MM.1S (cell line): Measurements from ENCODE around the gene TXNL4B.

Experiments used
- DNase-seq: peaks from one replicate; pipeline ENCODE4 v3.0.0-alpha.2; 2015
- H2AFZ ChIP-seq: fragments of 300-600 bp; sonication (generic); 2 replicates; pipeline ENCODE4 v1.6.0; 2016; ENCODE audit warnings: antibody characterized with exemption, low read length
- H3F3A ChIP-seq: fragments of 300-600 bp; sonication (generic); 2 replicates; pipeline ENCODE4 v1.6.1; 2016; ENCODE audit warnings: mild to moderate bottlenecking, antibody characterized with exemption, low read length, moderate library complexity, mixed read lengths; ENCODE audit not compliant: insufficient read depth
- H3K27ac ChIP-seq: fragments of 300-600 bp; sonication (generic); 2 replicates; pipeline ENCODE4 v1.5.1; 2016; ENCODE audit warnings: mild to moderate bottlenecking, low read length
- H3K27me3 ChIP-seq: fragments of 300-600 bp; sonication (generic); replicated peaks from 2 replicates; pipeline ENCODE4 v1.6.0; 2016; ENCODE audit warnings: low read length; ENCODE audit not compliant: insufficient read depth
- H3K36me3 ChIP-seq: fragments of 300-600 bp; sonication (generic); replicated peaks from 2 replicates; pipeline ENCODE4 v1.6.1; 2016; ENCODE audit warnings: mild to moderate bottlenecking, low read length, mixed read lengths; ENCODE audit not compliant: insufficient read depth
- H3K4me1 ChIP-seq: fragments of 300-600 bp; sonication (generic); 2 replicates; pipeline ENCODE4 v1.6.1; 2016; ENCODE audit warnings: low read length, mixed read lengths
- H3K4me2 ChIP-seq: fragments of 300-600 bp; sonication (generic); 2 replicates; pipeline ENCODE4 v1.6.0; 2016; ENCODE audit warnings: low read depth, low read length
- H3K4me3 ChIP-seq: fragments of 300-600 bp; sonication (generic); 2 replicates; pipeline ENCODE4 v1.5.1; 2016; ENCODE audit warnings: low read length, mixed read lengths
- H3K79me2 ChIP-seq: fragments of 300-600 bp; sonication (generic); 2 replicates; pipeline ENCODE4 v1.6.1; 2016; ENCODE audit warnings: mixed run types, low read length, mixed read lengths
- H3K9ac ChIP-seq: fragments of 300-600 bp; sonication (generic); 2 replicates; pipeline ENCODE4 v1.6.1; 2016; ENCODE audit warnings: low read length, mixed read lengths
- H3K9me2 ChIP-seq: fragments of 300-600 bp; sonication (generic); replicated peaks from 2 replicates; pipeline ENCODE4 v1.6.1; 2016; ENCODE audit warnings: mild to moderate bottlenecking, low read length, mixed read lengths; ENCODE audit not compliant: insufficient read depth
- H3K9me3 ChIP-seq: fragments of 300-600 bp; sonication (generic); replicated peaks from 2 replicates; pipeline ENCODE4 v1.6.1; 2016; ENCODE audit warnings: mild to moderate bottlenecking, low read length, mixed read lengths; ENCODE audit not compliant: insufficient read depth
- H4K20me1 ChIP-seq: fragments of 300-600 bp; sonication (generic); 2 replicates; pipeline ENCODE4 v1.6.1; 2016; ENCODE audit warnings: mild to moderate bottlenecking, low read length, moderate library complexity, mixed read lengths; ENCODE audit not compliant: insufficient read depth
- CTCF ChIP-seq: fragments of 300-600 bp; sonication (generic); IDR thresholded peaks from 2 replicates; pipeline ENCODE4 v1.5.1; 2016; ENCODE audit warnings: antibody characterized with exemption, low read length, mixed read lengths
- EZH2 ChIP-seq: fragments of 300-600 bp; sonication (generic); optimal IDR thresholded peaks from 2 replicates; pipeline ENCODE3; 2017; ENCODE audit warnings: low read depth, mild to moderate bottlenecking, antibody characterized with exemption, low read length, mixed read lengths
- EZH2phosphoT487 ChIP-seq: fragments of 300-600 bp; sonication (generic); IDR thresholded peaks from 2 replicates; pipeline ENCODE4 v1.6.1; 2018; ENCODE audit warnings: antibody characterized with exemption, low read length

The TXNL4B gene

GRCh38 chr16:72109300-72109699, 15.9 kb upstream of the TXNL4B start:
- Histone ChIP-seq H3K4me1 (no peaks in the 10 kb centered on the region), H4K20me1 (no peaks in the 10 kb centered on the region), H3K27me3 (no peaks in the 10 kb centered on the region), H3K9me2 (no peaks in the 10 kb centered on the region), H3K36me3 (peaks cover 5% of the 10 kb centered on the region), H3K4me2 (no peak overlapping the region), H3K27ac (no peak overlapping the region), H3K9ac (no peak overlapping the region), H3K4me3 (no peak overlapping the region), H3F3A (no peaks in the 10 kb centered on the region), H2AFZ (no peak overlapping the region), H3K9me3 (no peaks in the 10 kb centered on the region), H3K79me2 (no peaks in the 10 kb centered on the region)
- TF ChIP-seq EZH2phosphoT487 = no peak
- TF ChIP-seq CTCF = no peak
- TF ChIP-seq EZH2 = no peak
- no peak for DNase-seq

GRCh38 chr16:72108353-72109102, 15.1 kb upstream of the TXNL4B start:
- Histone ChIP-seq H3K79me2 (no peaks in the 10 kb centered on the region), H2AFZ (no peak overlapping the region), H3K27me3 (no peaks in the 10 kb centered on the region), H4K20me1 (no peaks in the 10 kb centered on the region), H3K4me3 (no peak overlapping the region), H3K9me3 (no peaks in the 10 kb centered on the region), H3K36me3 (peaks cover 5% of the 10 kb centered on the region), H3F3A (no peaks in the 10 kb centered on the region), H3K27ac (no peak overlapping the region), H3K9me2 (no peaks in the 10 kb centered on the region), H3K4me1 (no peaks in the 10 kb centered on the region), H3K9ac (no peak overlapping the region), H3K4me2 (no peak overlapping the region)
- DNase-seq = no peak
- TF ChIP-seq EZH2phosphoT487 (no peak), EZH2 (no peak), CTCF (no peak)

- no peak overlapping the region for H3K9ac ChIP-seq
- no peaks in the 10 kb centered on the region for H3K9me2 ChIP-seq
- no peaks in the 10 kb centered on the region for H3K4me1 ChIP-seq
- H3K4me2 ChIP-seq = no peak overlapping the region
- no peak overlapping the region for H2AFZ ChIP-seq
- DNase-seq = no peak
- no peaks in the 10 kb centered on the region for H3K27me3 ChIP-seq
- no peaks in the 10 kb centered on the region for H3K79me2 ChIP-seq
- H3K4me3 ChIP-seq = no peak overlapping the region
- H3K27ac ChIP-seq = no peak overlapping the region
- TF ChIP-seq EZH2 = no peak
- no peak for TF ChIP-seq CTCF
- TF ChIP-seq EZH2phosphoT487 = no peak
- H3F3A ChIP-seq = no peaks in the 10 kb centered on the region
- no peaks in the 10 kb centered on the region for H3K9me3 ChIP-seq
- peaks cover 5% of the 10 kb centered on the region for H3K36me3 ChIP-seq
- no peaks in the 10 kb centered on the region for H4K20me1 ChIP-seq
Measured at GRCh38 chr16:72107371-72107770, 14.0 kb upstream of the TXNL4B start.
